NCI-H446 (cell line): ENCODE measurements around the gene PFKL.
A peak's percentile ranks its signal among the peaks of the same experiment; 100 is the strongest.
"Not testable (repeated sequence)": the region's sequence is repeated elsewhere in the genome, so short reads cannot be mapped to it uniquely, and the experiment has no call there.

Source experiments
- DNase-seq, 2 experiments: peaks; one replicate each; lab custom pipeline; 2025; lab: John Stamatoyannopoulos, UW

Gene PFKL

GRCh38 chr21:44279354-44280260 lies 20.2 kb upstream of the PFKL start:
- peak in 1 of 2 experiments; percentile 26 for DNase-seq

DNA sequence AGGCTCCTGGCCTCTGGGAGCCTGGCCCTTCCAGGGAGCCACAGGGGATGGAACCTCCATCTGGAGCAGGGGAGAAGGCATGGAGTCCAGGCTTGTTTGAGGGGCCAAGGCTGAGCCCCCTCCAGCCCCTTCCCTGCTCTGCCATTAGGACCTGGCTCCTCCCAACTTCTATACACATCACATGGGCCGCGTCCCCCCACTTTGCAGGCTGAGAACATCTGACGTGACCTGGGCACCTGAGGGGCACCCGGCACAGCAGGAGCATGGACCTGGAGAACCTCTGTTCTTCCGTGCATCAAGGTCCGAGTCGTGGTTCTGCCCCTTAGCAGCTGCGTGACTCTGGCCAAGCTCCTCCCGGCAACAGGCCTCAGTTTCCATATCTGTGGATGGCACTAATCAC lies 18.1 kb upstream of the PFKL start:
- DNase-seq = no peak

DNA sequence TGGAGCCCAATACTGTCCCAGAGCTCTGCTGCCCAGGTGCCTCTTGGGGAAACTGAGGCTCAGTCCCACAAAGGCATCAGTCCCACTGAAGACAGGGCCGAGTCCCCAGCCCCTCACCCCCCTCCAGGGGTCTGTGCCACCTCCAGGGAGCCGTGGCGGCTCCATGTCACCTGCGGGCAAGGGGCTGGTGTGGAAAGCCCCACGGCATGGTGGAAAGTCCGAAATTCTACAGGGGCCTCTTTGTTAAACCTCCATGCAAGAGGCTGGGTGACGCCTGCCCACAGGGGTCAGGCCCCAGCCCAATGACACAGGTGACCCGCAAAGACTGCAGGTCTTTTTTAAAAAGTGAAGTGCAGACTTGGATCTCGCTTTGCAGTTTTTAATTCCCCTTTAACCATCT lies 17.5 kb upstream of the PFKL start:
- no peak for DNase-seq

GRCh38 chr21:44283211-44283785 lies 16.6 kb upstream of the PFKL start:
- DNase-seq = not testable (repeated sequence)

GRCh38 chr21:44283948-44284347 lies 15.9 kb upstream of the PFKL start:
- no peak for DNase-seq

DNA sequence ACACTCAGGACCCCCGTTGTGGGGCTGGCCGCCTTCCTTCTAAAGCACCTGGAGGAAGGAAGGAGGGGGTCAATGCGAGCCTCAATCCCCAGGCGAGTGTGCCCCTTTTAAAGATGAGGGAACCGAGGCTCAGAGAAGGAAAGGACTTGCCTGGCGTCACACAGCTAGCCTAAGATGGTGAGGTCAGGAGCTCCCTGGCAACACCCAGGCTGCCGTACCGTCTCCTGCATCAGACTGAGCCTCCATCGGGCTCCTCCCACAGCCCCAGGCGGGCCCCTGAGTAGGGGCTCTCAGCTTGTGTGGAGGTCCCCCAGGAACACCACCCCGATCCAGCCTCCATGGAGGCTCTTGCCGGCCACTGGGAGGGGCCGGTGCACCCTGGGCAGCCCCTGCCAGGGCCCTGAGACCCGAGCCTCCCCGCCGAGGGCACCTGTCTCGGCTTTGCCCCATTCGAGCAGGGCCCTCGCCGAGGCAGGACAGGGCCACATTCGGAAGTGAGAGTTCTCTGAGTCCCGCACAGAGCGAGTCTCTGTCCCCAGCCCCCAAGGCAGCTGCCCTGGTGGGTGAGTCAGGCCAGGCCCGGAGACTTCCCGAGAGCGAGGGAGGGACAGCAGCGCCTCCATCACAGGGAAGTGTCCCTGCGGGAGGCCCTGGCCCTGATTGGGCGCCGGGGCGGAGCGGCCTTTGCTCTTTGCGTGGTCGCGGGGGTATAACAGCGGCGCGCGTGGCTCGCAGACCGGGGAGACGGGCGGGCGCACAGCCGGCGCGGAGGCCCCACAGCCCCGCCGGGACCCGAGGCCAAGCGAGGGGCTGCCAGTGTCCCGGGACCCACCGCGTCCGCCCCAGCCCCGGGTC lies 14.5 kb upstream of the PFKL start, which contains the start of gene AIRE:
TSS of gene AIRE (plus strand) at position 739 of the 855 bp plus-strand sequence. CDS start 131 bp downstream, outside the sequence.
- DNase-seq = no peak

- DNase-seq = no peak
These were observed 13.7 kb upstream of the PFKL start for GRCh38 chr21:44286086-44286715.

GRCh38 chr21:44286716-44287632 lies 12.9 kb upstream of the PFKL start:
- DNase-seq = no peak

DNA sequence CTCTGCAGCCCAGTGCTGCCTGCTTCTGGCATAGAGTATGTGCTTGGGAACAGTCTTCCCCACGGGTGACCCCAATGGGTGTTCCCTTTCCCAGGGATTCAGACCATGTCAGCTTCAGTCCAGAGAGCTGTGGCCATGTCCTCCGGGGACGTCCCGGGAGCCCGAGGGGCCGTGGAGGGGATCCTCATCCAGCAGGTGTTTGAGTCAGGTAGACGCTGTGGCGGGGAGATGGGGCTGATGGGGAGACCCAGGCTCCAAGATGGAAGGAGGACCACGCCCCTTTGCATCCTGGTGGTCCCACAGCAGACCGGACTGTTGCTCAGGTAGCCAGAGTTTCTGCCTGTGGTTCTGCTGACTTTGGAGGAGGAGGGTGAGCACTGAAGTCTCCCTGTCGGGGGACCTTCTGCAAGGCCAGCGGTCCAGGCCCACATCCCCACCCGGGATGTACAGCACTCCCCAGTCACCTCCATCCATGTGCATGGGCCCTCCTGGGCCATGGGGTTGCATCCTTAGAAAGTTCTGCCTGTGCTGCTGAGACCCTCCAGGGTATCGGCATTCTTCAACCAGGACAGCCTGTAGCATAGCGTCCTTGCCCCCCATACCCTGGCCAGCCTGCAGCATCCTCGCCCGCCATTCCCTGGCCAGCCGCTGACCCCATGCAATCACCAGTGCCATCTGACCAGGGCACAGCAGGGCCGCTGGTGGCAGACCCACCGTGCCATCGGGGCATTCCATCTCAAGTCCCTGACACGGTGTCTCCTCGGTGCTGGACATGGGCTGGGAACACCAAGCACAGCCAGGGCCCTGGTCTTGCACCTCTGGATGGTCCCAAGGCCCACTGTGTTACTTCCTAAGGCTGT lies 11.4 kb upstream of the PFKL start:
- DNase-seq = no peak

- DNase-seq = no peak
These were observed 10.4 kb upstream of the PFKL start for GRCh38 chr21:44289381-44290010.

DNA sequence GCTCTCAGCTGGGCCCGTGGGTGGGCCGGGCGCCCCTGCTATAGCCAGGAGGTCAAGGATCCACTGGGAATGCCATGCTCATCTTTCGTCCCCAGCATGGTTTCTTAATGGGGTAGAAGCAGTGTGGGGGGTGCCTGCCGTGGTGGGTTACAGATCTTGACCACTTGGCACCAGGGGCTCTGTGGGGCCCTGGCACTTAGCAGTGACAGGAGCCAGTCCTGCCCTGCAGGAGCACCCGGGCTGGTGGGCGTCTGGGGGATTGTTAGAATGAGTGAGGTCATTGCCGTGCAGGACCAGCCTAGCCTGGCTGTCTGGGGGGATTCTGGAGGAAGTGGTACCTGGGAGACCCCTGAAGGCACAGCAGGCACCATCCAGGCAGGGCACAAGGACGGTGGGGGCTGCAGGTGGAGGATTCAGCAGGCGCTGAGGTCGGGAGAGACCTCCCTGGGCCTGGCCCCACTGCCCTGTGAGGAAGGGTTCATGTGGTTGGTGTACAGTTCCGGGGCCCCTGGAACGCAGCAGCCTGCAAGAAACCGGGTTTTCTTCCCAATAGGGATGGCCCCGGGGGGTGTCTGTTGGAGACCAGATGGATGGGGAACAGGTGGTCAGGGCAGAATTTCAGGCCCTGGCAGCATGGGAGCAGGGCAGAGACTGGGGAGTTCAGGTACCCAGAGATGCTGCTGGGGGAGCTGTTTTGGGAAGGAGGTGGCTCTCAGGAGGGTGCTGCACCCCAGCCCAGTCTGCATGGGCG lies 9.4 kb upstream of the PFKL start:
- DNase-seq = no peak

GRCh38 chr21:44291078-44291935 lies 8.5 kb upstream of the PFKL start:
- no peak for DNase-seq

DNA sequence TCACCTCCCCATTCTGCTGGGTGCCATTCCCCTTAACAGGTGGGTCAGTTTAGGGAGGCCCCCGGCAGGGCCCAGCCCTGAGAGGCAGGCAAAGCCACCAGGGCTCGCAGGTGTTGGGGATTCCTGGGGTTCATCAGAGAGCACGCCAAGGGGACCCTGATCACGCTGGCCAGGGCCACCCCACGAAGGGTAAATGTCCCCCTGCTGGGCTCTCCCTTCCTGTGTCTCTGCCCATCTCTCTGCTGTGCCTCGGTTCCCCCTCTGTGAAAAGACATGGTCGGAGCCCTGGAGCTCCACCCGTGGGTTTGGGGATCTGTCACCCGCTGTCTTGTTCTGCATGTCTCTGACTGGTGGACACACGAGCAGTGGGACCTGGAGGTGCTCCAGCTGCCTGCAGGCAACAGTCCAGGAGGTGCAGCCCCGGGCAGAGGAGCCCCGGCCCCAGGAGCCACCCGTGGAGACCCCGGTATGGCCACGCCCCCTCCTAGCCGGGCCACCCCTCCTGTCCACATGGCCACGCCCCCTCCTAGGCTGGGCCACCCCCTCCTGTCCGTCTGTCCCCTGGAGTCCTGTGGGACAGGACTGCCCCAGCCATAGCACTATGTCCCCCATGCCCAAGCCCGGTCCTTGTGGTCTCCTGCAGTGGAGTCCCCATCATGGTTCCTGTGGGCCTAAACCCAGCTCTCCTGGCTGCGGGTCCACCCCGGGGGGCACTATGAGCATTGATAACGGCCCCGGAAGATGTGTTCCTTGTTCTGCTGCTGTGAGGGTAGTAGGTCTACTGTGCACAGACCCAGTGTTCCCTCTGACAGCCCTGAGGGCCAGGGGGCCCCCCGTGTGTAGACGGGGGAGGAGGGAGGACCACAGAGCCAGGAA lies 7.7 kb upstream of the PFKL start:
- DNase-seq = no peak

GRCh38 chr21:44292812-44293195 lies 7.0 kb upstream of the PFKL start:
- no peak for DNase-seq

DNA sequence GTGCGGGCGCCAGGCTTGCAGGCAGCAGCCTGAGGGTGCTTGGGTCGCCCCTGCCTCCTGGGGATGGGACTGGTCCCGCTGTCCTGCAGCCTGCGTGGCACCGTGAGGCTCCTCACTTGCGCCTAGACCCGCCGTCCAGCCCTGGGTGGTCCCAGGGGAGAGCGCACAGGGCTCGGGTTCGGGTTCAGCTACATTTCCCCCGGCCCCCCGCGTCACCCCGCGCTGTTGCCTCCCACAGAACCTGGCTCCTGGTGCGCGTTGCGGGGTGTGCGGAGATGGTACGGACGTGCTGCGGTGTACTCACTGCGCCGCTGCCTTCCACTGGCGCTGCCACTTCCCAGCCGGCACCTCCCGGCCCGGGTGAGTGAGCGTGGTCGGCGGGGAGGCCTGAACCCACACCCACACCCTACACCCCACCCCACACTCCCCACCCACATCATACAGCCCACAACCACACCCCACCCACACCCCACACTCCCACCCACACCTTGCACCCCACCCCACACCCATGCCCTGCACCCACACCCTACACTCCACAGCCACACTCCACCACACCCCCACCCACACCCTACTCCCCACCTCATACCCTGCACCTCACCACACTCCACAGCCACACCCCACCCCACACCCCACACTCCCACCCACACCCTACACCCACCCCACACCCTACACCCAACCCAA lies 6.2 kb upstream of the PFKL start:
- no peak for DNase-seq
